GM23338 (cell line): ENCODE results near the gene WNK2.

ENCODE experiments used
- CREB1 ChIP-seq: fragments of 250-450 bp; sonication (Bioruptor Pico); IDR thresholded peaks from 2 replicates; pipeline ENCODE4 v1.5.0; 2020; ENCODE audit warnings: low read depth, mild to moderate bottlenecking, moderate library complexity
- CTCF ChIP-seq, 2 experiments: fragments of 200-600 bp in 1 of 2; sonication (generic) in 1 of 2; conservative IDR thresholded peaks; 2 replicates each; pipeline versions ENCODE4 v1.5.1 to v1.6.1; 2016 to 2017; ENCODE audit warnings: antibody characterized with exemption in 2 of 2, low read depth in 2 of 2, mild to moderate bottlenecking in 2 of 2, moderate library complexity in 1 of 2
- EZH2 ChIP-seq: fragments of 200-600 bp; sonication (generic); IDR thresholded peaks from one replicate; pipeline ENCODE4 v1.8.0; 2017; ENCODE audit warnings: antibody characterized with exemption, mild to moderate bottlenecking, low read depth; ENCODE audit not compliant: unreplicated experiment
- POLR2AphosphoS5 ChIP-seq: IDR thresholded peaks from 2 replicates; pipeline ENCODE4 v1.6.1; 2016; ENCODE audit warnings: antibody characterized with exemption, low read depth
- REST ChIP-seq: IDR thresholded peaks from one replicate; pipeline ENCODE4 v1.6.1; 2018; ENCODE audit warnings: antibody characterized with exemption; ENCODE audit not compliant: unreplicated experiment

- no peak for TF ChIP-seq CTCF (conservative IDR thresholded peaks at IDR 0.05; ENCODE audit: low read depth in 2 of 2)
- TF ChIP-seq CREB1 (CRISPR knock-in tag): no peak
- no peak for TF ChIP-seq EZH2
- no peak for TF ChIP-seq POLR2AphosphoS5
- no peak for TF ChIP-seq REST
Measured at GRCh38 chr9:93292288-93292615, 108.3 kb downstream of the WNK2 start.
